ENCODE results near the gene ZNF438.

DNA sequence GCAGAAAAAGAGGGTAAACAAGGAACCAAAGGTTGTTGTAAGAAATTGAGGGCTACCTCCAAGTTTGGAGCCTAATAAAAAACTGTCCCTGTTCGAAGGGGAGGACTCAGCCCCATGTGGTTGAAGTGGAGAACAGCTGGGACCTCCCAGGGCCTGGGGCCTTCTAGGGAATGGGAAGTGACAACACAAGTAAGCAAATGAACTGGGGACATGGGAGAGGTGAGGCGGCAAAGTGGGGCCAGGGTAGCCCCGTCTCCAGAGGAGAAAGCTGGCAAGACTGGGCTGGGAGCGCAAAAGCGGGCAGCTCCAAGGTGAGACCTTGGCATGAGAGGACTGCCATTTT is 198.1 kb downstream of the ZNF438 start:
- TF ChIP-seq, protein P1, sequence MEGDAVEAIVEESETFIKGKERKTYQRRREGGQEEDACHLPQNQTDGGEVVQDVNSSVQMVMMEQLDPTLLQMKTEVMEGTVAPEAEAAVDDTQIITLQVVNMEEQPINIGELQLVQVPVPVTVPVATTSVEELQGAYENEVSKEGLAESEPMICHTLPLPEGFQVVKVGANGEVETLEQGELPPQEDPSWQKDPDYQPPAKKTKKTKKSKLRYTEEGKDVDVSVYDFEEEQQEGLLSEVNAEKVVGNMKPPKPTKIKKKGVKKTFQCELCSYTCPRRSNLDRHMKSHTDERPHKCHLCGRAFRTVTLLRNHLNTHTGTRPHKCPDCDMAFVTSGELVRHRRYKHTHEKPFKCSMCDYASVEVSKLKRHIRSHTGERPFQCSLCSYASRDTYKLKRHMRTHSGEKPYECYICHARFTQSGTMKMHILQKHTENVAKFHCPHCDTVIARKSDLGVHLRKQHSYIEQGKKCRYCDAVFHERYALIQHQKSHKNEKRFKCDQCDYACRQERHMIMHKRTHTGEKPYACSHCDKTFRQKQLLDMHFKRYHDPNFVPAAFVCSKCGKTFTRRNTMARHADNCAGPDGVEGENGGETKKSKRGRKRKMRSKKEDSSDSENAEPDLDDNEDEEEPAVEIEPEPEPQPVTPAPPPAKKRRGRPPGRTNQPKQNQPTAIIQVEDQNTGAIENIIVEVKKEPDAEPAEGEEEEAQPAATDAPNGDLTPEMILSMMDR (conservative IDR thresholded peaks at IDR 0.05), result no peak
- no peak for TF ChIP-seq ZFX (IDR thresholded peaks at IDR 0.05)
